ENCODE data around the gene MYLK. TPM values are rescaled to one million over a fixed set of nuclear protein-coding genes. Genes with fewer than 3 reads are reported as not detected.

MYLK gene
- total and polyA plus RNA-seq, 2 of the 4 experiments (the other 2 are of a cell fraction): 299 to 484 TPM

GRCh38 chr3:123695731-123696640 lies 188.1 kb downstream of the MYLK start:
- peak overlapping the region; percentile 94 for H2AK5ac ChIP-seq (ENCODE audit: low read depth, low read length)
- peak overlapping the region; percentile 76; the same call in 1 of the 3 replicates for H2BK15ac ChIP-seq (ENCODE audit: low read depth, low read length)
- H3K9me1 ChIP-seq (ENCODE audit: insufficient read depth, low read length): peaks cover 39% of the 10 kb centered on the region
- H3K4me3 ChIP-seq (ENCODE audit: insufficient read depth, low read depth, low read length): no peak overlapping the region
- H2BK120ac ChIP-seq (ENCODE audit: low read depth, low read length): peak overlapping the region; percentile 82
- peaks cover 80% of the 10 kb centered on the region for H3K36me3 ChIP-seq (ENCODE audit: control insufficient read depth, insufficient read depth, low read length)
- WGBS, 2 experiments (ENCODE audit: extremely low coverage in 2 of 2, insufficient read length in 1 of 2): 53% methylated on average over 4 of the region's 14 CpGs; no CpG with 5 or more reads in 1 of the 2 experiments
- ChIA-PET CTCF (interaction anchor here (1.4 to 2.0 kb wide), 2 partner anchors 43 to 54 kb away, joined by 4 to 5 read pairs; no protein-coding TSS in a partner anchor), POLR2A (ENCODE audit: unreplicated experiment) (no interaction called here)
- BruUV-seq (replicated peaks): no TSS peak
- dilution Hi-C loops (cut with HindIII; ENCODE audit: low sequenced_read_pairs, unreplicated experiment): no loop called here
- peak overlapping the region; percentile 86 for H3K4ac ChIP-seq (ENCODE audit: low read depth, low read length)
- H4K20me1 ChIP-seq (ENCODE audit: insufficient read depth, low read length): peaks cover 7% of the 10 kb centered on the region; the same call in 1 of the 2 replicates
- peak overlapping the region; percentile 62 for H2AFZ ChIP-seq (replicated peaks; ENCODE audit: low read length, poor library complexity)
- no peak overlapping the region for H3K56ac ChIP-seq (ENCODE audit: extremely low read depth, insufficient read depth, low read length)
- H3K18ac ChIP-seq (ENCODE audit: low read depth, low read length): 0 out of 2 replicates have a peak overlapping the region, but pooled peaks have one; percentile 20
- intact Hi-C loops (cut with micrococcal nuclease): no loop called here
- peak overlapping the region; percentile 86 for H3K14ac ChIP-seq (replicated peaks; ENCODE audit: low read depth, low read length)
- H2BK5ac ChIP-seq (ENCODE audit: low read depth, low read length, poor library complexity, severe bottlenecking): peak overlapping the region; percentile 21
- peak overlapping the region; percentile 39 for H3K27ac ChIP-seq (ENCODE audit: insufficient read depth, low read length)
- peak overlapping the region; percentile 80 for H4K91ac ChIP-seq (ENCODE audit: insufficient read depth, low read depth, low read length)
- ATAC-seq (ENCODE audit: low read depth) (no peak), DNase-seq (no peak)
- no peak overlapping the region; the same call in 1 of the 2 replicates for H3K9ac ChIP-seq (ENCODE audit: low read depth, low read length)
- H4K8ac ChIP-seq (ENCODE audit: low read depth in 2 of 2, low read length in 2 of 2): peak overlapping the region; percentile 59 to 83; a peak in 3 of 4 replicates
- in situ Hi-C loops (cut with MboI; ENCODE audit: low sequenced_read_pairs): no loop called here
- H3K27me3 ChIP-seq (ENCODE audit: control insufficient read depth, insufficient read depth, low read length): no peaks in the 10 kb centered on the region
- peak overlapping the region; percentile 62 for H3K23ac ChIP-seq (ENCODE audit: low read depth, low read length)
- peak overlapping the region; percentile 39 for H2BK20ac ChIP-seq (ENCODE audit: low read depth, low read length)
- peak overlapping the region; percentile 59 for H4K5ac ChIP-seq (ENCODE audit: low read depth, low read length)
- H3K9me3 ChIP-seq (ENCODE audit: control insufficient read depth, insufficient read depth, low read length): no peaks in the 10 kb centered on the region
- peaks cover 25 to 88% of the 10 kb centered on the region in 2 experiments for H3K79me1 ChIP-seq (ENCODE audit: low read depth in 1 of 2, low read length in 2 of 2)
- H2AK9ac ChIP-seq (replicated peaks; ENCODE audit: low read depth, low read length, poor library complexity): peak overlapping the region; percentile 76
- peaks cover 54% of the 10 kb centered on the region for H3K4me1 ChIP-seq (ENCODE audit: control insufficient read depth, insufficient read depth, low read length)
- H3K4me2 ChIP-seq (ENCODE audit: low read depth, low read length): peak overlapping the region; percentile 5; the same call in 1 of the 2 replicates
- TF ChIP-seq, protein P1, sequence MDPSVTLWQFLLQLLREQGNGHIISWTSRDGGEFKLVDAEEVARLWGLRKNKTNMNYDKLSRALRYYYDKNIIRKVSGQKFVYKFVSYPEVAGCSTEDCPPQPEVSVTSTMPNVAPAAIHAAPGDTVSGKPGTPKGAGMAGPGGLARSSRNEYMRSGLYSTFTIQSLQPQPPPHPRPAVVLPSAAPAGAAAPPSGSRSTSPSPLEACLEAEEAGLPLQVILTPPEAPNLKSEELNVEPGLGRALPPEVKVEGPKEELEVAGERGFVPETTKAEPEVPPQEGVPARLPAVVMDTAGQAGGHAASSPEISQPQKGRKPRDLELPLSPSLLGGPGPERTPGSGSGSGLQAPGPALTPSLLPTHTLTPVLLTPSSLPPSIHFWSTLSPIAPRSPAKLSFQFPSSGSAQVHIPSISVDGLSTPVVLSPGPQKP (IDR thresholded peaks at IDR 0.05; ENCODE audit: borderline replicate concordance, low read depth, low read length): no peak
- TF ChIP-seq MXI1 (IDR thresholded peaks at IDR 0.05; ENCODE audit: borderline replicate concordance, low read depth, low read length) (no peak), RCOR1 (IDR thresholded peaks at IDR 0.05; ENCODE audit: insufficient replicate concordance, low read length) (no peak), CTCF (conservative IDR thresholded peaks at IDR 0.05; ENCODE audit: low read depth, low read length) (no peak), MAZ (IDR thresholded peaks at IDR 0.05; ENCODE audit: borderline replicate concordance, low read depth, low read length) (no peak), SMC3 (IDR thresholded peaks at IDR 0.05; ENCODE audit: low read depth, low read length) (no peak), RAD21 (IDR thresholded peaks at IDR 0.05; ENCODE audit: low read length) (no peak), FOS (IDR thresholded peaks at IDR 0.05; ENCODE audit: low read depth, low read length) (no peak), CEBPB (IDR thresholded peaks at IDR 0.05; ENCODE audit: low read depth, low read length) (no peak), RFX5 (IDR thresholded peaks at IDR 0.05; ENCODE audit: low read depth, low read length) (no peak), BHLHE40 (IDR thresholded peaks at IDR 0.05; ENCODE audit: low read depth, low read length) (no peak), NFE2L2 (IDR thresholded peaks at IDR 0.05; ENCODE audit: low read depth, low read length) (no peak), MAFK (IDR thresholded peaks at IDR 0.05; ENCODE audit: low read depth, low read length) (no peak)

Data from IMR-90 (cell line).